NK-92 (cell line): Measurements from ENCODE around the gene AAMDC.
"Not testable (repeated sequence)": the region's sequence is repeated elsewhere in the genome, so short reads cannot be mapped to it uniquely, and the experiment has no call there.

ENCODE experiments used
- DNase-seq: peaks from one replicate; lab custom pipeline; 2025; ENCODE audit not compliant: unreplicated experiment; lab: John Stamatoyannopoulos, UW

Gene AAMDC

DNA sequence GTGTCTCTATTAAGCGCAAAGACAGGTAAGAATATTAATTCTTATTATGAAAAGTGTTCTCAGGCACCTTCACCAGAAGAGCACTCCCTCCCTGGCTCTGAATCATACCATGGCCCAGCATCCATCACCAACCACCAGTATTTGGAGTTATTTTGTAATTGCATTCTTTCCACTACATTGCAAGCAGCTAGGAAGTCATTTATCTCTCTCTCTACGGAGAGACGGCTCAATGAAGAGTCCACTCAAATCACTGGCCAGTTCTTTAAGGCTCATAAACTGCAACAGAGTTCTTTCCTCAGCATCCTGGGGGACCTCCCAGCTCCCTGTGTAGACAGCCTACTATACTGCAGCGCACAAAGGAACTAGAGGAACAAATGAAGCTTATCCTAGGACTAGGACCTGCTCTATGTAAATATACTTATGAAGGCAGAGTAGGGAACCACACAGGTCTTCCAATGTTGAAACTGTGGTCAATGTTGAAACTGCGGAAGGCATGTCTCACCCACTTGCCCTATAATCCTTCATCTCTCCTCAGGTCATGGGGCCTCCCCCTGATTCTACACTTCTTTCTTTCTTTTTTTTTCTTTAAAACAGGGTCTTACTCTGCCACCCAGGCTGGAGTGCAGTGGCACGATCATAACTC, 63.4 kb downstream of the AAMDC start:
- DNase-seq: no peak

DNA sequence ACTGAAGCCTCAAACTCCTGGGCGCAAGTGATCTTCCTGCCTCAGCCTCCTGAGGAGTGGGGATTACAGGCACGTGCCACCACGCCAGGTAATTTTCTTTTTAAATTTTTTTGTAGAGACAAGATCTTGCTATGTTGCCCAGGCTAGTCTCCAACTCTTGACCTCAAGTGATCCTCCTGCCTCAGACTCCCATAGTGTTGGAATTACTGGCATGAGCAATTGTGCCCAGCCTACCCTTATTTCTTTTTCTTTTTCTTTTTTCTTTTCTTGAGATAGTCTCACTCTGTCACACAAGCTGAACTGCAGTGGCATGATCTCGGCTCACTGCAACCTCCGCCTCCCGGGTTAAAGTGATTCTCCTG, 63.9 kb downstream of the AAMDC start:
- no peak for DNase-seq

DNA sequence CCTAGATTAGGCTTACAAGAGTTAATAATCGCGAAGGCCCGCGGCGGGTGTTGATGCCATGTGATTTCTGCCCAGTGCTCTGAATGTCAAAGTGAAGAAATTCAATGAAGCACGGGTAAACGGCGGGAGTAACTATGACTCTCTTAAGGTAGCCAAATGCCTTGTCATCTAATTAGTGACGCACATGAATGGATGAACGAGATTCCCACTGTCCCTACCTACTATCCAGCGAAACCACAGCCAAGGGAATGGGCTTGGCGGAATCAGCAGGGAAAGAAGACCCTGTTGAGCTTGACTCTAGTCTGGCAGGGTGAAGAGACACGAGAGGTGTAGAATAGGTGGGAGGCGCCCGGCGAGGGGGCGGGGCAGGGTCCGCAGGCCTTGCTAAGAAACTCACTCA, 65.5 kb downstream of the AAMDC start:
- DNase-seq: no peak

DNA sequence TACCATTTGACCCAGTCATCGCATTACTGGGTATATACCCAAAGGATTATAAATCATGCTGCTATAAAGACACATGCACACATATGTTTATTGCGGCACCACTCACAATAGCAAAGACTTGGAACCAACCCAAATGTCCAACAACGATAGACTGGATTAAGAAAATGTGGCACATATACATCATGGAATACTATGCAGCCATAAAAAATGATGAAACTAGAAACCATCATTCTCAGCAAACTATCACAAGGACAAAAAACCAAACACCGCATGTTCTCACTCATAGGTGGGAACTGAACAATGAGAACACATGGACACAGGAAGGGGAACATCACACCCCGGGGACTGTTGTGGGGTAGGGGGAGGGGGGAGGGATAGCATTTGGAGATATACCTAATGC, 68.1 kb downstream of the AAMDC start:
- DNase-seq: not testable (repeated sequence)

DNA sequence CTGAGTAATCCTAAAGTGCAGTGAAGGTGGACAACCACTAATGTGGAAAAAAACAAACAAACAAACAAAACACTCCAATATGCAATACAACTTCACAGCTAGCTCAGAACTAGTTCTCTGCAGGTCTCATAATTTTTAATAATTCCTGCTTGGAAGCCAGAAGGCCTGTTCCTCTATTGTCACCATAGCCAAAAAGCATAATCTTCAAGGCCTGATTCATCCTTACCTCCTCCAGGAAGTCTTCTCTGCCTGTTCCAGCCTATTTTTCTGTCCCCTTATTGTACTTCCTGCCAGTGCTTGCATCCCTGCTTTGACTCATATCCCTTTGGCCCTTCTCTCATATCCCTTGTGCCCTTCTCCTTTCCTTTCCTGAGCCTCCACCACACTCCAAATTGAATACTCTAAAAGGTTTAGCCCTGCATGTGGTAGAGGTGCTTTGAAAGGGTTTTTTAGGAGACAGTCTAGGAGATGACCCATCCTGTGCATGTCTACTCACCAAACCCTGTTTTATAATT, 69.2 kb downstream of the AAMDC start:
- DNase-seq: not testable (repeated sequence)

DNA sequence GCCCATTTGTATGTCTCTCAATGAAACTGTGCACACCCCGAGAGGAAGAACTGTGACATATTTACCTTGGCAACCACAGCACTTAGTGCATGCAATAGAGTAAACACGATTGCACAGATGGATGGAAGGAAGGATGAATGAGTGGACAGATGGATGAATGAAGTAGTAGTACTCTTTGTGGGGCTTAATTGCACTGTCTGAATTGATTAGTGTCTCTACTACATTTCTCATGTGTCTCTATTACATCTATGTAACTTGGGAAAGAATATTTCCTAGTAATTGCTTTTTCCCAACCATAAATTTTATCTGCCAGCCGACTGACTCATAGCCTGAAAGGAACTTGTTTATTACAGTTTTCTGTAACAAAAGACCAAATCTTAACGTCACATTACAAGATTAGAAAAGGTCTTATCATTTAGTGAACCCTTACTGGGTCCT, 69.7 kb downstream of the AAMDC start:
- not testable (repeated sequence) for DNase-seq

DNA sequence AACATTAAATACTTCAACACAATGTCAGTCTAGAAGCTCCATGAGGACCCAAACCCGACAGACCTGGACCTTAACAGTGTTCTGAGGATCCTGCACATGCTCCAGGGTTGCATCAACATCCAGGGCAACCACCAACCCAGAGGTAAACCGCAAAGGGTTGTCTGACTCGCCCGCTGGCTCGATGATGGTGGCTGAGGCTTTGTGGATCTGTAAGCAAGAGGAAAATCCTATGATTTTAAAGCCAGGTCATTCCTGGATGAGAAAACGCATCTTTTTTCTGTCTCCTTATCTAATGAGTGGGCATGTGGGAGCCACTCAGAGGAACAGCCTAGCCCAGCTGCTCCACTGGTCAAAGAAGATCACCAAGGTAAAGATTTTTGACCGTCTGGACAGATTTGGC, 70.3 kb downstream of the AAMDC start:
- not testable (repeated sequence) for DNase-seq

DNA sequence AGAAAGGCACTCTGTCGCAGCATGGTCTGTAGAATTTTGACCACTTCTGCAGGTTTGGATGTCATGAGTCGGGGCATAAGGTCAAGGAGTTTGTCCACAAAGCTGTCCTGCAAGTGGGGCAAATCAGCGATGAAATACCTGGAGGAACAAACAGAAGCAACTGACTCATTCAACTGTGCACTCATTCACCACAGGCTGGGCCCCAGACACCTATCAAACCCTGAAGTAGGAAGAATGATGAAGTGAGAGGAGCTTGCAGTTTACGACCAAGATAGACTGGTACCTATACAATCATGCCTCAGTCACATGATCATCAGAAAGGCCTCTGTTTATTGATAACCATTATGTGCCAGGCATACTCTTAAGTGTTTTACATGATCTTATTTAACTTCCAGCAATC, 70.8 kb downstream of the AAMDC start:
- DNase-seq: not testable (repeated sequence)

DNA sequence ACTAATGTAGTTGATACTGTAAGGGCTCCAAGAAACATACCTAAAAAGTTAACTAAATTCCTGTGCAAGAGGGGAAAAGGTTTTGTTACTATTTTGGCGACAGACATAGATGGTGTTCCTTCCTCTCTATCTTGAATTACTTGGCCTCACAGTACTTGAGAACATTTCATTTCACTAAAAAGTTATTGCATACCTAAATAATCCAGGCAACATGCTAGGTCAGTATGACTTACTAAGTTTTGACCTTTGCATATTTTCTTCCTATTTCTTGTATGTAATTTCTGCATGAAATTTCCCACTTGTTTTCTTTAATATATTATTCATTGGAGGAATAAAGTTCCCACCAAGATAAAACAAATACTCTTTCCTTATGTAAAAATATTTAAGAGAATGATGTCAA, 74.0 kb downstream of the AAMDC start:
- not testable (repeated sequence) for DNase-seq

DNA sequence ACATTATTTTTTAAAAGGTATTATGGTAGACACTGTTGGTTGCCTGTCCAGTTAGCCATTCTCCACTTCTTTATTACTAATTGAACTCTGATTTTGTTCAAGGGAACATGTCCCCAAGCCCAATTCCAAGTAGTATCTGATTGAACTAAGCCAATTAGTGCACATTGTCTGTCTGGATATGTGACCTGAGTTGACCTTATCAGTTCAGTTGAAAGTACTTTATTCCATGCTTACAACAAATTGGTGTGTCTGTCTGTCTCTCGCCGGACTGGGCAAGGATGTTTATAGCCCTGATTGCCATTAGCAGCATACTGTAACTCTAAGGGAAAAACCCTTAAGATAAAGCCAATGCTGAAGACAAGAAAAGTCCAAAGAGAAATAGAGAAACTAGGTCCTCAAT, 87.9 kb downstream of the AAMDC start:
- no peak for DNase-seq

DNA sequence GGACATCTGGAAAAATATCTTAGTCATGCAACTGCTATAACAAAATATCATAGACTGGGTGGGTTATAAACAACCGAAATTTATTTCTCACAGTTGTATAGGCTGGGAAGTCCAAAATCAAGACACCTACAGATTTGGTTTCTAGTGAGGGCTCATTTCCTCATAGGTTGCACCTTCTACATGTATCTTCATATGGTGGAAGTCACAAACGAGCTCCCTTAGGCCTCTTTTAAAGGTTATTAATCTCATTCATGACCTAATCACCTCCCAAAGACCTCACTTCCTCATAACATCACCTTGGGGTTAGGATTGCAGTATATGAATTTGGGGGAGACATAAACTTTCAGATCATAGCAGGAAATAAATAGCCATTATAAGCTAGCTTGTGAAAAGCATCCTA, 88.3 kb downstream of the AAMDC start:
- no peak for DNase-seq

DNA sequence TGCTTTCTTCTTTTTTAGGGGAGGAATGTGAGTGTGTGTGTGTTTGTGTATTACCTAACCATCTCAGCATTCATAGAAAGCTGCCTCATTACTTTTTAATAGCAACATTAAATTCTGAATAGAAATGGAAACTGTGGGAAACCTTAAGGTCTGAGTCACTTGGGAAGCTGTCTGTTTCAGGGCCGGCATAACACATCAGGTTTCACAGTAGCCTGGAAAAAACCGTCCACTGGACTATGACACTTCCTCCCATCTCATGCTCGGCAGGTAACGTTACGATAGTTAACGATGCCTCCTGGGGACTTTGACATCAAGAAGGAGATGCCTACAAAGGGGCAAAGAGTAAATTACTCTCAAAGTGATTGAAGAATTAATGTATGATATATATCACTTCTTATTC, 89.9 kb downstream of the AAMDC start:
- DNase-seq: not testable (repeated sequence)

DNA sequence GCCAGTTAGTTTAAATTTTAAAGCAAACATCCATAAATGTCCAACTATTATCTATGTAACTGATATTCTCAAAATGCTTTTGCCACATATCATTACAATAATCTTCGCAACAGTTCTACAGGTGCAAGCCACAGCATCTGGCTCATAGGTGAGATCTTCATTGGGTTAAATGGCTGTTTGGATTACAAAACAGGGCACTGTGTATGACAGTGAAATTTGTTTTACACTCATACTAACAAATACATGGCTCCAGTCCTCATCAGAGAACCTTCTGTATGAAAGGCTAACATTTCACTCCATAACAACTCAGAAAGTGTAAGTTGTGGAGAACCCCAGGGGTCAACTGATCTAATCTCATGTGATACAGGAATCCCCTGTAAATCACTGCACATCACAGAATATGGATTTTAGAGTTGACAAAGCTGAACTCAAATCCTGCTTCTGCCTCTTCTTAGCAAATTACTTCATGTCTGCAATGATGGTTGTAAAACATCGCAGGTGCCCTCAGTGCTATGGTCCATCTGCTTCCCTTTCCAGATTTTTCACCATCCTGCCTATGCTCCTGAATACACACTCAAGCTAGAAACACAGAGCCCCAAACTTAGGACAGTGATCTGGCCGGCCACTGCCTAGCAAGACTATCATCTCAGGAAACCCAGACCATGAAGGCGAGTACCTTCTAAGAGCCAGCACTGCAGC, 92.8 kb downstream of the AAMDC start:
- DNase-seq: not testable (repeated sequence)

DNA sequence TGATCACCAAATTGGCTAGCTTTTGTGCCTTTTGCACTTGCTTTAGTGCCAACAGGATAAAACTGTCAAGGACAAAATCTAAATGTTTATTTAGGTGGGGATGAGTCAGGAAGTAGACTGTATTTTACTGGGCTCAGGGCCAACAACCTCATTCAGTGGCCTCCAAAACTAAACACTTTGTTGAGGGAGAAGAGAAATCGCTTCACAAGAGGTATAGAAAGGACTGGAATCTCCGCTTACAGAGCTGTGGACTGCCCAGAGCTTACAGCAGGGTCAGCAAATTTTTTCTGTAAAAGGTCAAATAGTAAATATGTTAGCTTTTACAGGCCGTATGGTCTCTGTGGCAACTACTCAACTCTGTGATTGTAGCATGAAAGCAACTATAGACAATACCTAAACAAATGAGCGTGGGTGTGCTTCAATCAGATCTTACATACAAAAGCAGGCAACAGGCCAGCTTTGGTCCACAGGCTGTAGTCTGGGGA, 93.4 kb downstream of the AAMDC start:
- DNase-seq: not testable (repeated sequence)

DNA sequence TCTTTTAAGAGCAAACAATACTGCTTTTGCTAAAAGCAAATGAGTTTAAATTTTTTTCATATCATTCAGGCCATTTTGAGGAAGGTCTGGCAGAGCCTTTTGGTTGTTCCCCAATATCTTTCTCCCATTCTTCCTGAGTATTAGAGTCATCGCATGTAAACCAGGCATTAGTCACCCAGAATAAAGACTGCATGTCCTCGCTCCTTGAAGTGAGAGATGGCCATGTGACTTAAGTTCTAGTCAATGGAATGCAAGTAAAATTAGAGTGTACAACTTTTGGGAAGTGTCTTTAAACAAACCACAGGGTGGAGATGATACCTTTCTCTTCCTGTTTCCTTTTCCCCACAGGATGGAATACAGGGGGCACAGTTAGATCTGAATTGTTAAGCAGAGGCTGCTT, 96.8 kb downstream of the AAMDC start:
- DNase-seq: not testable (repeated sequence)
